Memory B cell (primary cell): ENCODE data around the gene SLC45A3.
A peak's percentile ranks its signal among the peaks of the same experiment; 100 is the strongest.

ENCODE experiments used
- ATAC-seq: fragments of 150-1000 bp; cut with Tn5 transposase; 2 replicates; pipeline ENCODE4 v1.10.0; 2021; ENCODE audit warnings: low read depth, mild to moderate bottlenecking, moderate library complexity
- DNase-seq, 2 donors: peaks; one replicate each; pipeline ENCODE4 v3.0.0; 2022; ENCODE audit warnings: low spot score in 2 of 2
- H3K27ac Mint-ChIP-seq: one replicate; pipeline ENCODE4 v1.8.0; 2022; ENCODE audit warnings: mild to moderate bottlenecking, moderate library complexity, mixed read lengths
- H3K27me3 Mint-ChIP-seq: one replicate; pipeline ENCODE4 v1.8.0; 2022; ENCODE audit warnings: mixed read lengths
- H3K36me3 Mint-ChIP-seq: one replicate; pipeline ENCODE4 v1.8.0; 2022; ENCODE audit warnings: mild to moderate bottlenecking, mixed read lengths
- H3K4me1 Mint-ChIP-seq: one replicate; pipeline ENCODE4 v1.8.0; 2022; ENCODE audit warnings: mixed read lengths
- H3K4me3 Mint-ChIP-seq: one replicate; pipeline ENCODE4 v1.8.0; 2022; ENCODE audit warnings: mild to moderate bottlenecking, moderate library complexity, mixed read lengths
- H3K9me3 Mint-ChIP-seq: one replicate; pipeline ENCODE4 v1.8.0; 2022; ENCODE audit warnings: mixed read lengths

The SLC45A3 gene

DNA sequence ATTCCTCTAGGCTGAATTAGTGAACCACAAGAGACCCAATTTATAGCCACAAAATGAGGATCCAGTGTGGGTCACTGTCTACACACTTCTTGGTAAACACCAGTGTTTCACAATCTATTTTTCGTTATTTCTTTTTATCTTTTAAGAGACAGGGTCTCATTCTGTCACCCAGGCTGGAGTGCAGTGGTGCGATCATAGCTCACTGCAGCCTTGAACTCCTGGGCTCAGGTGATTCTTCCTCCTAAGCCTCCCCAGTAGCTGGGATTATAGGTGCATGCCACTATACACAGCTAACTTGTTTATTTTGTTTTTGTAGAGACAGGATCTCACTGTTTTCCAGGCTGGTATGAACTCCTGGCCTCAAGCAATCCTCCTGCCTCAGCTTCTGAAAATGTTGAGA is 29.3 kb upstream of the SLC45A3 start:
- ATAC-seq (no peak), DNase-seq (no peak)
- H3K4me1 Mint-ChIP-seq = peaks cover 17% of the 10 kb centered on the region
- H3K27ac Mint-ChIP-seq = no peak overlapping the region
- no peaks in the 10 kb centered on the region for H3K27me3 Mint-ChIP-seq
- no peaks in the 10 kb centered on the region for H3K36me3 Mint-ChIP-seq
- no peaks in the 10 kb centered on the region for H3K9me3 Mint-ChIP-seq
- H3K4me3 Mint-ChIP-seq = no peak overlapping the region

DNA sequence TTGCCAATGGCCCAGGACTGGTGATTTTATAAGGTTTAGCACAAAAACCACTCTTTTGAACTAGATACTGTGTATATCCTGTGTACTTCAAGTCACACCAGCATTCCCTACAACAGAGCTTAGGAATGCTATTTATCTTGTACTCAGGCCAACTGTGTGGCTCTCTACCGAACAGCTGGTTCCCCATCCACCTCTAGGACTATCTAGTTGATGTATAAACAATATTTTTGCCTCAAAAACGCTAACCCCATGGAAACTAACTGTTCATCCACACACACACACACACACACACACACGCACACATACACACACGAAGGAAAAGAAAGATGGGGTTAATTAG is 28.7 kb upstream of the SLC45A3 start:
- Mint-ChIP-seq H3K27ac (no peak overlapping the region), H3K4me1 (peaks cover 20% of the 10 kb centered on the region), H3K9me3 (no peaks in the 10 kb centered on the region), H3K36me3 (no peaks in the 10 kb centered on the region), H3K4me3 (no peak overlapping the region), H3K27me3 (no peaks in the 10 kb centered on the region)
- no peak for DNase-seq
- ATAC-seq = no peak

DNA sequence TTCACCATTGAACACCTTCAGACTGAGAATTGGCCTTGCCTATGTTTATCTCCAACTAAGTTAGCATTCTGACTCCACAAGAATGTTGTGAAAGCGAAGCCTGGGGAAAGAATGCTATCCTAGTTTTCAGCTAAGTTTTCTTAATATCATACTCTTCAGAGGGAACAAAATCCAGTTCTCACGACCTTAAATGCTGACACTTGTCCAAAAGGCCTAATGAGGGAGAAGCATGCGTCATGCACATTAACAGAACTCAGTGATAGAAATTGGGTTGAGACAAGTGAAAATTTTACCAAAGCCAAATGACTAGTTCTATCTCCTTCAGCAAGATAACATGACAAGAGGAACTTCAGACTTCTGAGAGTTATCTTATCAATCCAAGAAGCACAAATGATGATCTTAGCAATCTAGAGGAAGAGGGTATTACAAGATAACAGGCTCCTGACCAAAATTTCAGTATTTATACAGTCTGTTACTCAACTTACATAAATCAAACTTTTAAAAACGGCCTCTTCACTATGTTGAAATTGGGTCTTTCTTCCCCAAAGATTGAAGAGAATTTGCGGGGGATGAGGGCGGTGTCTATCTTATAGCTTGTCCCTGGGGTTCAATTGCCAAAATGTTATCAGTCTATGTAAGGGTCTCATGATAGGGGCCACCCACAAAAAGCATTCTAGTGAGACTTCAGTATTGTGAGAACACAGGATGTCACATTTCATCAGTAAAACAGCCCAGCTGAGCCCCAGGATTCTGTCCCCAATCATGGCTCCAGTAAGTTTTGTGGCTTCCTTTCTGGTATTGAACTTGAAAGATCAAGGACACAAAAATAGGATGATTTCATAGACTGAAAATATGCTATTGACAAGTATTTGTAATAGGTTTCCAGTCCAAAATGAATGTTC is 26.5 kb upstream of the SLC45A3 start:
- Mint-ChIP-seq H3K27me3 (no peaks in the 10 kb centered on the region), H3K27ac (no peak overlapping the region), H3K4me1 (peaks cover 26% of the 10 kb centered on the region), H3K36me3 (no peaks in the 10 kb centered on the region), H3K9me3 (no peaks in the 10 kb centered on the region), H3K4me3 (no peak overlapping the region)
- DNase-seq (no peak), ATAC-seq (no peak)

DNA sequence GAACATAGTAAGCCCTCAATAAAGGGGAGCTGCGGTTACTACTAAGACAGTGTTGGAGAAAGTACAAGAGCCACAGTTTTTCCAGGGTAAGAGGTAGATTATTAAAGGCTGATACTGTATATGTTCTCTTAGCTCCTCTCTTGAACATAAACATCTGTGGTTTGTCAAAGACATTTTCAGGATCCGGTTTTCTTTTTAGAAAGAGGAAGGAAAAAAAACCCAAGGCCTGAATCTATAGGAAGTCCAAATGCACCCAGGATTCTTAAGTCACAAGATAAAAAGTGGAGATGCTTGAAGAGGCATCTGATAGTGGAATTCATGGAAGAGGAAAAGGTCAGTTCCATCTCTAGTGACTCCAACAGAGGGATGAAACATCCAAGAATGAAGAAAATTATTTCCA is 24.6 kb upstream of the SLC45A3 start:
- Mint-ChIP-seq H3K36me3 (no peaks in the 10 kb centered on the region), H3K4me3 (peak overlapping the region; percentile 28), H3K27ac (peak overlapping the region; percentile 22), H3K27me3 (no peaks in the 10 kb centered on the region), H3K9me3 (no peaks in the 10 kb centered on the region), H3K4me1 (peaks cover 21% of the 10 kb centered on the region)
- DNase-seq = no peak
- ATAC-seq = no peak

DNA sequence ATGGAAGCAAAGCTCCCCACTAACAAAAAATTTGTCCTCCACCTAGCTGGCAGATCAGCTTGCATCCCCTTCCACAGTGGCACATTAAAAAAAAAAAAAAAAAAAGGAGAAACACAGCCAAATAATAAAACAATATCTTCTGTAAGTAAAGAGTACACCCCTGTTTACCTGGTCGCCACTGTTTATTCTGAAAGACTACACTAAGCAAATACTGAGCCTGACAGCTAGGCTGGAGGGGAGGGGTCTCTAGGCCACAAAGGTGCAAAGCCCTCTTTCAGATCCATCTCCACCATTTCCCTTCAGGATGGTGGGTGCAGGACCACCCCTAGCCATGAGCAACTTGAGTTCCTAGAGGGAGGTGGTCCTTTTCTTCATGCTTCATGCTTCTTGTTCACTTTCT is 22.8 kb upstream of the SLC45A3 start:
- Mint-ChIP-seq H3K9me3 (no peaks in the 10 kb centered on the region), H3K4me1 (peaks cover 21% of the 10 kb centered on the region), H3K27me3 (no peaks in the 10 kb centered on the region), H3K36me3 (no peaks in the 10 kb centered on the region), H3K4me3 (no peak overlapping the region), H3K27ac (peak overlapping the region; percentile 14)
- DNase-seq (no peak), ATAC-seq (no peak)

DNA sequence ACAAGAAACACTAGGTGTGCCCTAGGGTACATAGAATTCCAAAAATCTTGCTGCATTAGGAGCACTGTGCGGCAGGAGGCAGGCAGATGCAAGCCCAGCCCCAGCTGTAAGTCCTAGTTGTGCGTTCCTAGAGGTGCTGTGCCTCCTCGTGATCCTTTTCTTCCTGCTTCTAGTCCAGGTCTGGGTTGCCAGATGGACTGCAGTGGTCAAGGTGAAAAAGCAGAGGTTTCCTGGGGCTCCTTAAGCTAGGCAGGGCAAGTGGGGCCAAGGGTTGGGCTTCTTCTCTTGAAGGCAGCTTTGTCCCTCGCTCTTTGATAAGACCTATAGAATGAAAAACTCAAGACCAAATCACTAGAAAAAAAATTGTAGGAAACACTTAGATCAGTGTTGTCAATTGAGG is 21.6 kb upstream of the SLC45A3 start:
- Mint-ChIP-seq H3K4me1 (peaks cover 21% of the 10 kb centered on the region), H3K27ac (no peak overlapping the region), H3K4me3 (no peak overlapping the region), H3K27me3 (no peaks in the 10 kb centered on the region), H3K9me3 (no peaks in the 10 kb centered on the region), H3K36me3 (no peaks in the 10 kb centered on the region)
- ATAC-seq (no peak), DNase-seq (no peak)

DNA sequence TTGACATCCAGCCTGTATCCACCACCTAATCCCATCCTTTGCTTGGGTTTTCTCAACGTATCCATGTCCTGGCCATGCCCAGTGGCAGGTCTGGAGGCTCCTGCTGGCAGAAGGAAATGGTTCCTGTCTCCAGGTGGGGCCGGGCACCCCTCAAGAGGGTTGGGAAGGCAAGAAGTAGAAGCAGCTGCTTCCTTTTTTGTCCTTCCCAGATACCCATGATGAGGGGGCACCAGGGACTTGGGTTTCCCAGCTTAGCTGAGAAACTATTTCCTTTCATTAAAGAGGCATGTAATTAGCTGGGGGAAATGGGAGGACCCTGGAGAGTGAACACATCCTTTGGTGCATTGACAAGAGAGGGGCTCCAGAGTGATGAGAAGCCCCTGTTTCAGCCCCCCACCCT is 21.1 kb upstream of the SLC45A3 start:
- ATAC-seq (no peak), DNase-seq (no peak)
- Mint-ChIP-seq H3K9me3 (no peaks in the 10 kb centered on the region), H3K27ac (no peak overlapping the region), H3K27me3 (no peaks in the 10 kb centered on the region), H3K36me3 (no peaks in the 10 kb centered on the region), H3K4me1 (peaks cover 19% of the 10 kb centered on the region), H3K4me3 (no peak overlapping the region)

DNA sequence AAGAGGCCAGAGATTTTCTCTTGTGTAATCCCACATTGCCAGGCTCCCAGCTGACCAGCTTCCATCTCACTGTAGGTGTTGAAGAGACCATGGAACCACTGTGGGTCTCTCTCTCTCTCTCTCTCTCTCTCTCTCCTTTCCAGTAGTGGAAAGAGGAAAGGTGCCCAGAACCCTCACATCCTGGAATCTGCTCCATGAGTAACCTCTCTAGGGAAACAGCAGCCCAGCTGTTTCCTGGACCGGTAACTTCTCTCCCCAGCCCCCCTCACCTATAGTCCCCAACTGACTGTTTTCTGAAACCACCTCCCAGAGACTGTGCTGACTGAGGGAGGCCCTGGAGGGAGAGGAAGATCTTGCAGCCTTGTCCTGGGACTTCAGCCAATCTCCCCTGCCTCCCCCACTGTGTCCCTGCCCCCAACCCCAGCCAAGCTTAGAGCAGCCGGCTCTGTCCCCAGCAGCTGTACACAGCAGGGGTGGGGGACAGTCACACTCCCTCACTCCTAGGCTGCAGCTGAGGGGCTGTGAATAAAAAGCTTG is 20.6 kb upstream of the SLC45A3 start:
- Mint-ChIP-seq H3K36me3 (no peaks in the 10 kb centered on the region), H3K4me3 (no peak overlapping the region), H3K27ac (no peak overlapping the region), H3K9me3 (no peaks in the 10 kb centered on the region), H3K4me1 (peaks cover 17% of the 10 kb centered on the region), H3K27me3 (no peaks in the 10 kb centered on the region)
- no peak for DNase-seq
- no peak for ATAC-seq

DNA sequence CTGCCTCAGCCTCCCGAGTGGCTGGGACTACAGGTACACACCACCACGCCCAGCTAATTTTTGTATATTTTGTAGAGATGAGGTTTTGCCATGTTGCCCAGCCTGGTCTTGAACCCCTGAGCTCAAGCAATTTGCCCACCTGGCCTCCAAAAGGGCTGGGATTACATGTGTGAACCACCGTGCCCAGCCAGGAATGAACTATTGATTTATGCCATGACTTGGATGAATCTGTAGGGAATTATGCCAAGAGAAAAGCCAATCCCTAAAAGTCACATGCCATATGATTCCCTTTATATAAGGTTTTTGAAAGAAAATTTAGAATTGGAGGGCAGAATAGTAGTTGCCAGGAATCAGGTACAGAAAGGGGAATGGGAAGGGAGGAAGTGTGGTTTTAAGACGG is 19.1 kb upstream of the SLC45A3 start:
- DNase-seq (no peak), ATAC-seq (no peak)
- Mint-ChIP-seq H3K27ac (no peak overlapping the region), H3K9me3 (no peaks in the 10 kb centered on the region), H3K36me3 (no peaks in the 10 kb centered on the region), H3K4me3 (no peak overlapping the region), H3K4me1 (peaks cover 10% of the 10 kb centered on the region), H3K27me3 (no peaks in the 10 kb centered on the region)

DNA sequence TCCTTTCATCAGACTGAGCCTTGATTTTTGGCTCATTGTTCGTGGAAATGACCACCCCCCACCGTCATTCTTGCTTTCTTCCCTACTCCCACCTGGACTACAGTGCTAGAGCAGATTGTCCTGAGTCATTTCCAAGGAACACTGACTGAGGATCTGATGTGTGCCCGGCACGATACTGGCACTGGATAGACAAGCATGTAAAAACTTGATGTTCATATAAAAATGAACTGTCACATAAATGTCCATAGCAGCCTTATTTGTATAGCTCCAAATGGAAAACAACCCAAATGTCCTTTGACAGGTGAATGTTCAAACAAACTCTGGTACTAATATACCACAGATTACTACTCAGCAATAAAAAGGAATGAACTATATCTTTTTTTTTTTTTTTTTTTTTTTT is 18.6 kb upstream of the SLC45A3 start:
- H3K9me3 Mint-ChIP-seq = no peaks in the 10 kb centered on the region
- no peak overlapping the region for H3K4me3 Mint-ChIP-seq
- no peaks in the 10 kb centered on the region for H3K36me3 Mint-ChIP-seq
- H3K27ac Mint-ChIP-seq = no peak overlapping the region
- H3K27me3 Mint-ChIP-seq = no peaks in the 10 kb centered on the region
- DNase-seq = no peak
- H3K4me1 Mint-ChIP-seq = peaks cover 7% of the 10 kb centered on the region
- no peak for ATAC-seq

DNA sequence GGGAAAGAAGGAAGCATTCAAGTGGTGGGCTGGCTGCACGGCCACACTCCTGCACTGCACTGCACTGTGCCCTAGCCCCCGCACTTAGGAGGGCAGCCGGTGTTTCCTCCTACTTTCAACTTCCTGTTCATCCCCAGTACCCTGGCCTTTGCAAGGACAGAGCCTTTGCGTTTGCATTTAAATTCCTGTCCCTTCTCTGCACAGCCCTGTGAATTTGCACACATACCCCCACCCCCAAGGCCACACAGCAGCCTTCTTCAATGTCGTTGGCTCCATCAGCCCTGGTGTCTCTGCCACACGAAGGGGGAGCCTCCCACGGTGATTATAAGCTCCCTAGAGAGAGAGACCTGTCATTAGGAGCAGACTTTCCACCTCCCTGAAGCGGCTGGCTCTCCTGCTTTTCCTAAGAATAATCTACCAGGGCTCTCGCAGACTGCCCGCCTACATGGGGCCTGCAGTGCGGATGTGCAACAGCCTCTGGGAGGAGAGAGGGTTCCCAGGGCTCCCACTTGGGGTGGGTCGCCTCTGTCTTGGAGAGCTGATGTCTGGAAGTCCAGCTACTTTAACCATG is 13.2 kb upstream of the SLC45A3 start:
- peak; percentile 31 for ATAC-seq
- H3K36me3 Mint-ChIP-seq = no peaks in the 10 kb centered on the region
- no peaks in the 10 kb centered on the region for H3K9me3 Mint-ChIP-seq
- no peak for DNase-seq
- peaks cover 11% of the 10 kb centered on the region for H3K4me1 Mint-ChIP-seq
- no peak overlapping the region for H3K4me3 Mint-ChIP-seq
- peaks cover 2% of the 10 kb centered on the region for H3K27me3 Mint-ChIP-seq
- H3K27ac Mint-ChIP-seq = no peak overlapping the region

DNA sequence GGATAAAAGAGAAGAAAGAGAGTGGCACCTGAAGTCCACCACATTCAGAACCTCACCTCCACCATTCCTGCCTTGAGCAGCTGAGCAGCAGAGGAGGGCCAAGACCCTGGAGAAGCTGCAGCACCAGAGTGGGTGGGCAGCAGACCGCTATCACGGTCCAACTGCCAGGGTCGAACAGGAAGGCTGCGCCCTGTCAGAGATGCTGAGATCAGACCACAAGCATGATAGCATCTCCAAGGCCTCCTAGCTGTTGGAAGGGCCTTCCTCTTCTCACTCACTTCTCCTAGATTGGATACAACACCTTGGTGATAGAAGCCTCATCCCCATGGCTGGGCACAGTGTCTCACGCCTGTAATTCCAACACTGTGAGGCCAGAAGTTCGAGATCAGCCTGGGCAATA is 12.1 kb upstream of the SLC45A3 start:
- no peaks in the 10 kb centered on the region for H3K36me3 Mint-ChIP-seq
- DNase-seq (no peak), ATAC-seq (no peak)
- H3K4me3 Mint-ChIP-seq = no peak overlapping the region
- H3K4me1 Mint-ChIP-seq = peaks cover 11% of the 10 kb centered on the region
- H3K27me3 Mint-ChIP-seq = peaks cover 2% of the 10 kb centered on the region
- no peak overlapping the region for H3K27ac Mint-ChIP-seq
- H3K9me3 Mint-ChIP-seq = no peaks in the 10 kb centered on the region

DNA sequence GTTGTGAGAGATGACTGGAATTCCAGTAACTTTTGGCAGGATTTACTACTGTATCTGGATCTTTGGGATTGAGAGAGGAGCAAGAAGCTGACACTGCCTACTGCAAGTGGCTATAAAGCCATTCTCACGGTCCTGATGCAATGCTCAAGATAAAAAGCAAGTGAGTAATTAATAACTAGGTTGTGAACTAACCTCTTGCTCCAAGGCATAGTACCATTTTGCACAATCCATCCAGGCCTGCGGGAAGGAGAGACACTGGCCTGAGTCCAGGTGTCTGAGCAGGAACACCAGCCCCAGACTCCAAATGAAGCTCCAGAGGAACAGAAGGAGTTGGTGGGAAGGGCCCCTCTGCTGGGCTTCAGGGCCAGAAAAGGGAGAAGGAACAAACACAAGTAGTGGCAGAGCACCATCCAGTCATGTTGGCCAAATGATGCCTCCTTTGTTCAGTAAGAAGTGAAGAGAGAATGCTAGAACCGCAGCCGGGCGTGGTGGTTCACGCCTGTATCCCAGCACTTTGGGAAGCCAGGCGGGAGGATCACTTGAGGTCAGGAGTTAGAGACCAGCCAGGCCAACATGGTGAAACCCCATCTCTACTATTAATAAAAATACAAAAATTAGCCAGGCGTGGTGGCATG is 9.9 kb upstream of the SLC45A3 start:
- peaks cover 2% of the 10 kb centered on the region for H3K27me3 Mint-ChIP-seq

DNA sequence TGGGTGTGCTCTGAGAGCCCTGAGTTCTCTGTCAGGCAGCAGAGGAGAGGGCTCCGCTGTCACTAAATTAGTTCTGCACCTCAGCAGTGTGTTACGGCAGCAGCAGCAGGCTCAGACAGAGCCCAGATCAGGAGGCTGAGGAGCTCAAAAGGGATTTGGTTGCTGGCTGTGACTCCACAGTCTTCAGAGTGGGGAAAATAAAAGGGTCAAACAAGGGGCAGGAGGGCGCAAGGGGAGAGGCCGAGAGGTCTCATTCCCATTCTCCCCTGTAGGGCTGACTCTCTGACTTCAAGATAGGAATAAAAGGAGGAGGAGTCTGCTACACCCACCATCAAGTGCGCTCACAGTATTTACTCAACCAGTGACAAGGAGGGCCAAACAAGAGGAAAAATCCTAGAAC is 9.2 kb upstream of the SLC45A3 start:
- H3K27me3 Mint-ChIP-seq = peaks cover 2% of the 10 kb centered on the region
- H3K9me3 Mint-ChIP-seq = no peaks in the 10 kb centered on the region
- H3K4me3 Mint-ChIP-seq = no peak overlapping the region
- DNase-seq (no peak), ATAC-seq (no peak)
- no peaks in the 10 kb centered on the region for H3K36me3 Mint-ChIP-seq
- H3K27ac Mint-ChIP-seq = no peak overlapping the region
- peaks cover 11% of the 10 kb centered on the region for H3K4me1 Mint-ChIP-seq

More for the DNA sequence above, 9.9 kb upstream of the SLC45A3 start:
- Mint-ChIP-seq H3K36me3 (no peaks in the 10 kb centered on the region), H3K4me3 (no peak overlapping the region), H3K9me3 (no peaks in the 10 kb centered on the region), H3K27ac (no peak overlapping the region), H3K4me1 (peaks cover 11% of the 10 kb centered on the region)
- ATAC-seq (no peak), DNase-seq (no peak)
